Lower lobe of right lung (tissue), 2 donors: ENCODE results near the gene RASL11A. TPM values are rescaled to one million over a fixed set of nuclear protein-coding genes. Genes with fewer than 3 reads are reported as not detected.

Experiments used
- ATAC-seq, 2 donors: fragments of 200-7000 bp; cut with Tn5 transposase; one replicate each; pipeline ENCODE4 v1.9.1; 2020 to 2022; ENCODE audit warnings: mild to moderate bottlenecking in 2 of 2, moderate library complexity in 2 of 2
- DNase-seq: peaks from one replicate; pipeline ENCODE4 v3.0.0-alpha.2; 2020
- H3K27ac ChIP-seq: fragments of 200-600 bp; one replicate; pipeline ENCODE4 v1.8.0; 2022
- H3K27me3 ChIP-seq: fragments of 200-600 bp; one replicate; pipeline ENCODE4 v1.8.0; 2022; ENCODE audit warnings: low read depth
- H3K36me3 ChIP-seq: fragments of 200-600 bp; one replicate; pipeline ENCODE4 v1.8.0; 2022; ENCODE audit warnings: mild to moderate bottlenecking
- H3K4me1 ChIP-seq: fragments of 200-600 bp; one replicate; pipeline ENCODE4 v1.8.0; 2022
- H3K4me3 ChIP-seq: fragments of 200-600 bp; one replicate; pipeline ENCODE4 v1.8.0; 2022; ENCODE audit warnings: mild to moderate bottlenecking
- H3K9me3 ChIP-seq: fragments of 200-600 bp; one replicate; pipeline ENCODE4 v1.8.0; 2022
- intact Hi-C: fragments of 100-400 bp; cut with DNase I; formaldehyde crosslinking; loops from one replicate; pipeline ENCODE4 v1.11.0; 2022
- total RNA-seq: library from RNA; stranded (reverse); fragmentation: NEBNext Ultra II Directional; extraction: Animal tissue kit (Norgen Biotek cat#: 25700); gene quantifications from one replicate; pipeline ENCODE4 v1.2.1, GENCODE V29; 2021
- TF ChIP-seq, protein P1 (sequence below): fragments of 200-600 bp; IDR thresholded peaks from one replicate; pipeline ENCODE4 v1.8.0; 2022; ENCODE audit warnings: antibody characterized with exemption, mild to moderate bottlenecking
- donor health status: DM: no; HTN: yes; CAD: no; lungs with severe emphysema.

The RASL11A gene
- total RNA-seq, 1 donor from 2014 or later = 20.6 TPM

DNA sequence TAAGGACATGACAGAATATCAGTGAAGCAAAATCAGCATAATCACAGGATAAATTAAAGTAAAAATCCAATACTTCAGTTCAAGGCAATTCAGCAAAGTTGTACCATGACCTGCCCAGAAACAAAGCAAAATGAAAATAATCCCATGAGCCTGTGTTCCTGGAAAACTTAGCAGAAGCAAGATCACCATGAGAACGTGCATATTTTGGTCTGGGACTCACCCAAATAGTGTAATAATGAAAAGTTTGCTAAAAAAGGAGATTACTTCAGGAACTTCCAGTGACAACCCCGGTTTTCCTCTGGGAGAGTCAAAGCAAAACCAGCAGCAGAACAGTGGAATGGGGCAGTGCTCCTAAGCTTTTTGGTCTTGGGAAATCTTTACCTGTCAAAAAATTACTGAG lies 34.2 kb upstream of the RASL11A start:
- no peak overlapping the region for H3K27ac ChIP-seq
- H3K27me3 ChIP-seq = no peaks in the 10 kb centered on the region
- H3K4me1 ChIP-seq = no peaks in the 10 kb centered on the region
- intact Hi-C loops = no loop called here
- no peaks in the 10 kb centered on the region for H3K9me3 ChIP-seq
- no peak overlapping the region for H3K4me3 ChIP-seq
- no peak for ATAC-seq
- TF ChIP-seq, protein P1, sequence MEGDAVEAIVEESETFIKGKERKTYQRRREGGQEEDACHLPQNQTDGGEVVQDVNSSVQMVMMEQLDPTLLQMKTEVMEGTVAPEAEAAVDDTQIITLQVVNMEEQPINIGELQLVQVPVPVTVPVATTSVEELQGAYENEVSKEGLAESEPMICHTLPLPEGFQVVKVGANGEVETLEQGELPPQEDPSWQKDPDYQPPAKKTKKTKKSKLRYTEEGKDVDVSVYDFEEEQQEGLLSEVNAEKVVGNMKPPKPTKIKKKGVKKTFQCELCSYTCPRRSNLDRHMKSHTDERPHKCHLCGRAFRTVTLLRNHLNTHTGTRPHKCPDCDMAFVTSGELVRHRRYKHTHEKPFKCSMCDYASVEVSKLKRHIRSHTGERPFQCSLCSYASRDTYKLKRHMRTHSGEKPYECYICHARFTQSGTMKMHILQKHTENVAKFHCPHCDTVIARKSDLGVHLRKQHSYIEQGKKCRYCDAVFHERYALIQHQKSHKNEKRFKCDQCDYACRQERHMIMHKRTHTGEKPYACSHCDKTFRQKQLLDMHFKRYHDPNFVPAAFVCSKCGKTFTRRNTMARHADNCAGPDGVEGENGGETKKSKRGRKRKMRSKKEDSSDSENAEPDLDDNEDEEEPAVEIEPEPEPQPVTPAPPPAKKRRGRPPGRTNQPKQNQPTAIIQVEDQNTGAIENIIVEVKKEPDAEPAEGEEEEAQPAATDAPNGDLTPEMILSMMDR = no peak
- no peaks in the 10 kb centered on the region for H3K36me3 ChIP-seq
- no peak for DNase-seq

DNA sequence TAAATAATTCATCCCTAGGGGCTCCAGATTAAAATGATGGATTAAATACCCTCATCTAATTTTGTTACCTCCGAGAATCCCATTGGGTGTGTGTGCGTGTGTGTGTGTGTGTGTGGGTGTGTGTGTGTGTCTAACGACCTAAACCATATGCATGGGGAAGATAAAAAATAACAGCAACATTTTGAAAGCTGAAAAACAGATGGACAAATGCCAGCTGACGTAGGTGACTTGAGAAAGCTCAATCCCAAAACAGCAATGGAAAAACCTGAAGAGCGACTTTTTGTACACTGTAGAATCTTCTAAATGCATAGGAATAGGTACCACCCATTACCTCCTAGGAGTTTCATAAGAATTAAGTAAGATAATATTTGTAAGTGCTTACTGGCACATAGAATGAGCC lies 27.9 kb upstream of the RASL11A start:
- intact Hi-C loops = no loop called here
- ATAC-seq = no peak
- TF ChIP-seq, protein P1 = no peak

DNA sequence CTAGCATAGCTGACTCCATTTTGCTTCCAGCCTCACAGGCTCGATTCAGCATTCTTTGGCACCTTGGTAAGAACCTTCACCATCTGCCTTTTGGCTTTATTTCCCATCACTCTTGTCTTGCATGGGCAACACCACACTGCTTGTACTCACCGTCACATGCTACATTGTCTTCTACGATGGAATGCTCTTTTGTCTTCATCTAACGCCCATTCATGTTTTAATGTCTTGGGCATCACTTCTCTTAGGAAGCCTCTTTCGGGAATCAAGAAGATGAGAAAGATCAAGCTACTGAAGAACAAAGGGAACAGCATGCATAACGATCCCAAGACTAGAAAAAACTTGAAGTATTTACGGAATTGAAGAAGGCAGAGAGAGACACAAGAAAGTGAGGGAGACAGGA lies 25.0 kb upstream of the RASL11A start:
- H3K36me3 ChIP-seq = no peaks in the 10 kb centered on the region
- TF ChIP-seq, protein P1 = no peak
- H3K4me3 ChIP-seq = no peak overlapping the region
- H3K27me3 ChIP-seq = no peaks in the 10 kb centered on the region
- DNase-seq (no peak), ATAC-seq (no peak)
- H3K4me1 ChIP-seq = peaks cover 7% of the 10 kb centered on the region
- intact Hi-C loops = no loop called here
- H3K27ac ChIP-seq = no peak overlapping the region
- no peaks in the 10 kb centered on the region for H3K9me3 ChIP-seq

More for the DNA sequence above, 27.9 kb upstream of the RASL11A start:
- no peaks in the 10 kb centered on the region for H3K4me1 ChIP-seq
- H3K27ac ChIP-seq = no peak overlapping the region
- H3K27me3 ChIP-seq = no peaks in the 10 kb centered on the region
- no peaks in the 10 kb centered on the region for H3K36me3 ChIP-seq
- no peaks in the 10 kb centered on the region for H3K9me3 ChIP-seq
- H3K4me3 ChIP-seq = no peak overlapping the region
- no peak for DNase-seq

DNA sequence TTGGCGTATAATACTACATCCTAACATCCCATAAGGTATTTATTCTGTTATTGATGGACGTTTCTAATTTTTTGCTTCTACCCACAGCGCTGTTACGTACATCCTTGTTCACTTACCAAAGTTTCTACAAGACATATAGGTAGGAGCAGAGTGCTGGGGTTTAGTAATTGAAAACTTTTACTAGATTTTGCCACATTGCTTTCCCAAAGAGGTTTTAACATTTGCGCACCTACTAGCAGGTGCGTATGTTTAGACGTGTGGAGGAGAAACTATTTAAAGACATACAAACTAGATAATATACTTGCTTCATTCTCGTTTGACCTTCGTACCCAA lies 19.8 kb upstream of the RASL11A start:
- peak overlapping the region; percentile 90 for H3K4me3 ChIP-seq
- intact Hi-C loops = no loop called here
- peak overlapping the region; percentile 97 for H3K27ac ChIP-seq
- no peak for ATAC-seq
- DNase-seq = no peak
- H3K4me1 ChIP-seq = peaks cover 44% of the 10 kb centered on the region
- peaks cover 25% of the 10 kb centered on the region for H3K36me3 ChIP-seq
- no peaks in the 10 kb centered on the region for H3K9me3 ChIP-seq
- no peaks in the 10 kb centered on the region for H3K27me3 ChIP-seq
- TF ChIP-seq, protein P1 = no peak

DNA sequence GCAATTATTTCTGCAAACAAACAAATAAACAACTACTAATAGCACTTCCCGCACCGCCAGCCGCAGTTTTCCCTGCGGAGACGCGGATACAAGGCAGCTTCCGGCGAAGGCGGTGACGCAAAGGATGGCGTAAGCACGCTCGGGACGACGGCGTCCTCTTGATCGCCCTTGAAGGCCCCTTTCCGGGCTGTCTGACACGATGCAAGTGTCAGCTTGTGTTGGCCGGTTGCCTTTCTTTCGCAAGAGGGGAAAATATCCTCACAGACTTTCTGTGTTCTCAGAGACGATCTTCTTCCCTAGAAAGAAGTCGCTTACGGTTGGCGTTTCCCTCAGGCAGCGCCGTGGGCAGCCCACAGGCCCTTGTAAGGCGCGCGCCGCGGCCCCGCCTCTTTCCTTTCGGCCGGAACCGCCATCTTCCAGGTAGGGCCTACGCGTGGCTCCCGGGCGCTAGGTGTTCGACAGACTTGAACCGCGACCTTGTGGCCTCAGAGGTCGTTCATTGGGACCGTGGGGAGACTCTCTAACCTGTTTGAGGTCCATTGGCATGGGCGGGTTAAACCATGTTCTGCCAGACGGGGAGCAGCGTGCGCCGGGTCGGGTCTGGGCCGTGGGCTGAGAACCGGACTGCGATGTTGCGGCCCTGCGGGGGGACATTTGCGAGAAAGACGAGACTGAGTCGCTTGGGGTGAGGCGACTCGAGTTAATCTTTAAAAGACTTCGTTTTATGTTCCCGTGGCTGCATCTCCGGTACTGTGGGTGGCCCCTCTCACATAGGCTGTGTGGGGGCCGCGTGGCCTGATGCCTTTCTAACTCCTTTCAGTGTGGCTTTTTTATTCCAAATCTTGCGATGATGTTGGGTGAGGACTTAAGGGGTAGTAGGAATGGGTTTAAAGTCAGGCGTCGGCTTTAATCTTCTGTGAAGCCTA lies 19.2 kb upstream of the RASL11A start, which contains the start of gene RPL21:
Gene RPL21, plus strand, starts transcription at position 393 of the 926 bp plus-strand sequence. CDS start 2,219 bp downstream, outside the sequence.
- Histone ChIP-seq H3K9me3 (no peaks in the 10 kb centered on the region), H3K4me1 (peaks cover 45% of the 10 kb centered on the region), H3K36me3 (peaks cover 31% of the 10 kb centered on the region), H3K27ac (peak within 1 kb of the TSS; percentile 97), H3K4me3 (peak within 1 kb of the TSS; percentile 90), H3K27me3 (no peaks in the 10 kb centered on the region)
- TF ChIP-seq, protein P1 = no peak
- peak; percentile 97 to 98 for ATAC-seq
- intact Hi-C loops = no loop called here
- DNase-seq = peak; percentile 98
